LNCAP (cell line): ENCODE results near the gene SIGLEC8.
A peak's percentile ranks its signal among the peaks of the same experiment; 100 is the strongest.

Source experiments
- TF ChIP-seq, protein P1 (sequence below): fragments of 450-650 bp; IDR thresholded peaks from 2 replicates; pipeline ENCODE4 v1.5.1; 2017; ENCODE audit warnings: mild to moderate bottlenecking

SIGLEC8 gene

DNA sequence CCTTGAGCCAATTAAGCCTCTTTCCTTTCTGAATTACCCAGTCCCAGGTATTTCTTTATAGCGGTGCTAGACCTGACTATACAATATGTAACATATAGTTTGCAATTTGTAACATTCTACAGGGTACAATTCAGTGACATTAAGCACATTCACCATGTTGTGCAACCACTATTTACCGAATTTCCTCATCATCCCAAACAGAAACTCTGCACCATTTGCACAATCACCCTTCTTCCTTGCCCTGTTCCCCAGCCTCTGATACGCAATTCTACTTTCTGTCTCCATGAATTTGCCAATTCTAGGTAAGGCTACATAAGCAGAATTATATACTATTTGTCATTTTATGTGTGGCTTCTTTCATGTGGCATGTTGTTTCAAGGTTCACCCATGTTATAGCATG lies 27.1 kb downstream of the SIGLEC8 start:
- TF ChIP-seq, protein P1, sequence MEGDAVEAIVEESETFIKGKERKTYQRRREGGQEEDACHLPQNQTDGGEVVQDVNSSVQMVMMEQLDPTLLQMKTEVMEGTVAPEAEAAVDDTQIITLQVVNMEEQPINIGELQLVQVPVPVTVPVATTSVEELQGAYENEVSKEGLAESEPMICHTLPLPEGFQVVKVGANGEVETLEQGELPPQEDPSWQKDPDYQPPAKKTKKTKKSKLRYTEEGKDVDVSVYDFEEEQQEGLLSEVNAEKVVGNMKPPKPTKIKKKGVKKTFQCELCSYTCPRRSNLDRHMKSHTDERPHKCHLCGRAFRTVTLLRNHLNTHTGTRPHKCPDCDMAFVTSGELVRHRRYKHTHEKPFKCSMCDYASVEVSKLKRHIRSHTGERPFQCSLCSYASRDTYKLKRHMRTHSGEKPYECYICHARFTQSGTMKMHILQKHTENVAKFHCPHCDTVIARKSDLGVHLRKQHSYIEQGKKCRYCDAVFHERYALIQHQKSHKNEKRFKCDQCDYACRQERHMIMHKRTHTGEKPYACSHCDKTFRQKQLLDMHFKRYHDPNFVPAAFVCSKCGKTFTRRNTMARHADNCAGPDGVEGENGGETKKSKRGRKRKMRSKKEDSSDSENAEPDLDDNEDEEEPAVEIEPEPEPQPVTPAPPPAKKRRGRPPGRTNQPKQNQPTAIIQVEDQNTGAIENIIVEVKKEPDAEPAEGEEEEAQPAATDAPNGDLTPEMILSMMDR, result no peak

DNA sequence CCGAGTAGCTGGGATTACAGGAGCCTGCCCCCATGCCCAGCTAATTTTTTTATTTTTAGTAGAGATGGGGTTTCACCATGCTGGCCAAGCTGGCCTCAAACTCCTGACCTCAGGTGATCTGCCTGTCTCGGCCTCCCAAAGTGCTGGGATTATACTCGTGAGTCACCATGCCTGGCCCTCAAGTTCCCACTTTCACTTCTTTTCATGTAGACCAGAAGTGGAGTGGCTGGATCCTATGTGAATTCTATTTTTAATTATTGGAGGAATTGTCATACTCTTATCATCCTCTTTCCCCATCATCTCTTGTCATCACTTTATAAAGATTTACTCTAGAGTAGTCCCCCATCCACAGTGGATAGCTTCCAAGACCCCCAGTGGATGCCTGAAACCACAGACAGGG lies 28.0 kb downstream of the SIGLEC8 start:
- TF ChIP-seq, protein P1, result no peak

DNA sequence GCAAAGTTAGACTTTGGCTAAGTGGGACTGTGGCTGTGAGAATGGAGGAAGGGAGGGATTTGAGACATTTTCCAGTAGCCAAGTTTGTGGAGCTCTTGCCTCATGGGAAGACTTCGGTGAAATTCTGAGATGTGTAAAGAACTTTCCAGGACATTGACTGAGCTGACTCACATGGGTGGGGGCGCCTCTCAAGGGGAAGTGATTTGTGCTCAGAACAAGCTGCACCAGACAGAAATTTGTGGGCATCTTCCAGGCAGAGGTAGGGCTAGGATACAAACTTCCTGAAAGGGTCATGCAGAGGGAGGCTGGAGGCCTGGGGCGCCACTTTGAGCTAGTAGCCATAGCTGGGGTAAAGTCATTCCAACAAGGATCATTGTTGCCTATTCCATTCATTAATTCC lies 31.1 kb downstream of the SIGLEC8 start:
- TF ChIP-seq, protein P1, result no peak

DNA sequence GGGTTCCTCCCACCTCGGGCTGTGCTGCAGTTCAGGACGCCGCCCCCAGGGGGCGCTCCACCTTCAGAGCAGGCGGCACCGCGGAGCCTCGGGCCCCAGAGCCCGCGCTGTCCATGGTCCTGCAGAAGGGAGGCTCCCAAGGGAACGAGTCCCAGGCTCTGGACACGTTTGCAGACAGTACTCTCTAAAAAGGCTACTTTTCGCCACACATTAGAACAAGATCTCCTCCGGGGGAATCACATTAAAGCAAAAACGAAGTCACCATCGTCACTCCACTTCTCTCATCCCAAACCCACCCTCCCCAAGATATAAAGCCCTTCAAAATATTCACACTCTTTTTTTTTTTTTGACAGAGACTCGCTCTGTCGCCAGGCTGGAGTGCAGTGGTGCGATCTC lies 36.2 kb downstream of the SIGLEC8 start:
- TF ChIP-seq, protein P1, result peak; percentile 99

DNA sequence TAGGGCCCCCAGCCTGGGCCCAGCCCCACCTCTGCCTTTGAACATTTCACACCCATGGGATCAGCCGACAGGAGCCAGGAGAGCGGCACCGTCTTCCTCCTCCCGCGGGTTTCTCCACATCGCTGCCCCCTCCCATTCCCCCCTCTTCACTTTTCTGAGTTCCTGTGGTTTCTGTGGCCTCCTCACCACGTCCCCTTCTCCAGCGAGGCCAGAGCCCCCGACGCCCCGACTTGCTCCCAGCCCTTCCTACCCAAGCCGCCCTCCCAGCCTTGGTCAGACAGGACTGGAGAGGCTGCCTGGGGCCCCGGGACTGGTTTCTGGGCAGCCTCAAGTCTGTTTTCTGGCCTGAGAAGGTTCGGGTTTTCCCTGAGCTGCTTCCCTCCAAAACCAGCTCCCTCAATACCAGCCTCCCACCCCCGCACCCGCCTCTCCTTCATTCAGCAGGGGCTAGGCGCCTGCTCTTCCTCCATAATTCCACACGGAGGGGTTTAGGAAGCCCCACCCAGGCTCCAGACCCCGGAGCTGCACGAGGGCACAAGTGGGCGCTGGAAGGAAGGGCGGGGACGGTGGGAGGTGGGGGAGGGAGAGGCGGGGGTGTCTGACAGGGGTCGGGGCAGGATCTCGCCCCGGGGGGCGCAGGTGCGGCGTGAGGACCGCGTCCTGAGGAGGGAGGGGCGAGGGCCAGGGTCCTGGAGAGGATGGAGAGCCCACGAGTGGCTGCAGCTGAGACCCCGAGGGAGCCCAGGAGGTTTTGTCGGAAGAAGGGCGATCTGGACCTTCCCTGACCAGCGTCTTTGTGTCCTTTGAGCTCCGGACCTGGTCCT lies 36.8 kb downstream of the SIGLEC8 start:
- TF ChIP-seq, protein P1, result no peak

DNA sequence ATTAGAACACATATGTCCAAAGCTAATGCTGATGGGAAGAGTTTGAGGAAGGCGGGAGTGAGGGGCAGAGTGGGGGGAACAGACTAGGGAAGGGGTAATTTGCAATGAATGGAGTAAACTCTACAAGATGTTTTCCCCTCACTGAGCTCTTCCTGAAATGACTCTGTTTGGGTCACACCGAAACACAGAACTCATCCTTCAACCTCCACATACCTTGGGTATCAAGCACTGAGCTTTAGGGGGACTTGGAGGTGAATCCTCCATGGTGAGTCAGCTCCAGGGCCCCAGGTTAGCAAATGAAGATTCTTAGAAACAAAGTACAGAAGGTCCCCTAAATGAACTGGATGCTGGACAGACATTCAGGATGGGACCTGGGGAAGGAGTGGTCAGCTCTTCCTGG lies 39.5 kb downstream of the SIGLEC8 start:
- TF ChIP-seq, protein P1, result no peak

DNA sequence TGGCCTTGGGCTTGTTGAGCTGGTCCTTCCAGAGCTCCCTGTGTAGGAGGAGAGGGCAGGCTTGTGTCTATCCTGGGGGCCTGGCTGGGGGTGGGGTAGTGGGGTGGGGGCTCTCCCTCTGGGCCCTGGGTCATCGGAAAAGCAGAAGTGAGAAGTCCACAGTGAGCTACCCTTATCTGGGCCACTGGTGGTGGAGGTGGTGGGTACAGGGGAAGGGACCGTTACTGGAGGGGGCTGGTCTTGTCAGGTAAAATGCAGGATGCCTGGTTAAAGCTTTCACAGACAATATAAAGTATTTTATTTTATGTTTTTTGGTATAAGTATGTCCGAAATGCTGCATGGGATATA lies 40.5 kb downstream of the SIGLEC8 start:
- TF ChIP-seq, protein P1, result no peak
